B cell (primary cell): ENCODE results near the gene TPH2. TPM values are rescaled to one million over a fixed set of nuclear protein-coding genes. Genes with fewer than 3 reads are reported as not detected.

Experiments
- ATAC-seq: fragments of 200-7000 bp; cut with Tn5 transposase; one replicate; pipeline ENCODE4 v1.10.0; 2021; ENCODE audit warnings: low read depth, mild to moderate bottlenecking, moderate number of reproducible peaks, moderate library complexity
- CTCF ChIA-PET: fragments of 350-600 bp; sonication (Branson Sonifier 250); formaldehyde crosslinking; loops from one replicate; lab custom pipeline; 2021; ENCODE audit warnings: antibody characterized with exemption, inconsistent platforms; lab: Charles Lee
- POLR2A ChIA-PET: fragments of 350-600 bp; sonication (Branson Sonifier 250); formaldehyde crosslinking; loops from one replicate; lab custom pipeline; 2021; ENCODE audit warnings: antibody characterized with exemption; lab: Charles Lee
- DNase-seq: peaks from one replicate; pipeline ENCODE4 v3.0.0; 2013
- H2AFZ ChIP-seq: 2 replicates; pipeline ENCODE4 v1.6.1; 2012; ENCODE audit warnings: mild to moderate bottlenecking, low read depth, low read length; ENCODE audit not compliant: insufficient read depth, poor library complexity, severe bottlenecking
- H3K27ac ChIP-seq, 2 donors: 1 replicate in 1 of 2; 2 replicates in 1 of 2; pipeline ENCODE4 v1.5.1; 2012 to 2013; ENCODE audit warnings: low read length in 2 of 2, mild to moderate bottlenecking in 2 of 2, moderate library complexity in 1 of 2
- H3K27me3 ChIP-seq, 4 experiments: fragments of 200-600 bp in 1 of 4; sonication (generic) in 1 of 4; replicated peaks in 1 of 4; 1 replicate in 2 of 4; 2 replicates in 2 of 4; pipeline versions ENCODE4 v1.6.1 to v1.7.0; 2013 to 2016; ENCODE audit warnings: low read length in 3 of 4, mild to moderate bottlenecking in 2 of 4, mixed read lengths in 1 of 4, moderate library complexity in 1 of 4; ENCODE audit not compliant: insufficient read depth in 4 of 4, control insufficient read depth in 3 of 4; ENCODE audit errors: control extremely low read depth in 1 of 4
- H3K36me3 ChIP-seq, 2 experiments: replicated peaks in 1 of 2; 1 replicate in 1 of 2; 2 replicates in 1 of 2; pipeline versions ENCODE4 v1.6.1 to v1.7.1; 2013; ENCODE audit warnings: low read length in 1 of 2; ENCODE audit not compliant: insufficient read depth in 2 of 2, control insufficient read depth in 1 of 2; ENCODE audit errors: control extremely low read depth in 1 of 2, extremely low read depth in 1 of 2
- H3K4me1 ChIP-seq, 2 donors: fragments of 200-600 bp in 1 of 2; sonication (generic) in 1 of 2; 1 replicate in 1 of 2; 2 replicates in 1 of 2; pipeline versions ENCODE4 v1.5.1 to v1.6.1; 2013 to 2017; ENCODE audit warnings: low read length in 2 of 2; ENCODE audit not compliant: control insufficient read depth in 2 of 2, insufficient read depth in 2 of 2
- H3K4me2 ChIP-seq: replicated peaks from 2 replicates; pipeline ENCODE3; 2012; ENCODE audit warnings: mild to moderate bottlenecking, low read depth, low read length; ENCODE audit not compliant: poor library complexity, severe bottlenecking
- H3K4me3 ChIP-seq, 5 experiments: fragments of 200-600 bp in 1 of 5; sonication (generic) in 1 of 5; 1 replicate in 3 of 5; 2 replicates in 2 of 5; pipeline versions ENCODE4 v1.5.1 to v1.7.0; 2011 to 2016; ENCODE audit warnings: low read length in 4 of 5, mild to moderate bottlenecking in 4 of 5, low read depth in 2 of 5, control low read depth in 1 of 5, moderate library complexity in 1 of 5; ENCODE audit not compliant: insufficient read depth in 1 of 5; ENCODE audit errors: control extremely low read depth in 1 of 5, extremely low read depth in 1 of 5
- H3K79me2 ChIP-seq: fragments of 200-600 bp; sonication (generic); one replicate; pipeline ENCODE4 v1.6.0; 2016; ENCODE audit warnings: low read length; ENCODE audit not compliant: control insufficient read depth, insufficient read depth
- H3K9ac ChIP-seq: fragments of 200-600 bp; sonication (generic); 2 replicates; pipeline ENCODE4 v1.6.1; 2017; ENCODE audit warnings: mild to moderate bottlenecking, low read length, moderate library complexity
- H3K9me3 ChIP-seq, 3 donors: one replicate each; pipeline versions ENCODE4 v1.6.1 to v1.7.1; 2013; ENCODE audit warnings: low read length in 2 of 3; ENCODE audit not compliant: control insufficient read depth in 2 of 3, insufficient read depth in 1 of 3; ENCODE audit errors: control extremely low read depth in 1 of 3
- H4K20me1 ChIP-seq: 2 replicates; pipeline ENCODE4 v1.6.0; 2012; ENCODE audit warnings: mild to moderate bottlenecking, low read length; ENCODE audit not compliant: insufficient read depth, control insufficient read depth, poor library complexity, severe bottlenecking
- H3K27ac Mint-ChIP-seq: one replicate; pipeline ENCODE4 v1.8.0; 2021; ENCODE audit warnings: mixed read lengths
- H3K27me3 Mint-ChIP-seq: one replicate; pipeline ENCODE4 v1.8.0; 2021; ENCODE audit warnings: mixed read lengths
- H3K4me1 Mint-ChIP-seq: one replicate; pipeline ENCODE4 v1.8.0; 2021; ENCODE audit warnings: mixed read lengths
- H3K4me3 Mint-ChIP-seq: one replicate; pipeline ENCODE4 v1.8.0; 2021; ENCODE audit warnings: mixed read lengths
- H3K9me3 Mint-ChIP-seq: one replicate; pipeline ENCODE4 v1.8.0; 2022; ENCODE audit warnings: mixed read lengths; ENCODE audit not compliant: insufficient read depth
- EZH2 ChIP-seq: IDR thresholded peaks from 2 replicates; pipeline ENCODE4 v1.6.1; 2012; ENCODE audit warnings: borderline replicate concordance, low read depth, mild to moderate bottlenecking, moderate library complexity, low read length; ENCODE audit not compliant: insufficient read depth, poor library complexity, severe bottlenecking
- WGBS: methylation state at CpG from one replicate; pipeline ENCODE4 v1.1.5; 2013; ENCODE audit warnings: missing lambda C conversion rate; ENCODE audit not compliant: insufficient coverage; 5-methylcytosine and 5-hydroxymethylcytosine counted together
- intact Hi-C: fragments of 100-400 bp; cut with micrococcal nuclease; formaldehyde crosslinking; loops from one replicate; pipeline ENCODE4 v1.10.0; 2022
- polyA plus RNA-seq: library from polyadenylated mRNA; depleted of rRNA; stranded (reverse); fragments of >200 nt; gene quantifications from 2 replicates; pipeline ENCODE4 v1.2.3, GENCODE V29; 2012
- total RNA-seq, 2 donors: library from RNA; stranded (reverse); fragments of 120-200 nt in 1 of 2; gene quantifications; 1 replicate in 1 of 2; 2 replicates in 1 of 2; pipeline versions ENCODE4 v1.2.3 to v1.2.4, GENCODE V29; 2013 to 2022
- TF ChIP-seq, protein P1 (sequence below): fragments of 200-600 bp; IDR thresholded peaks from one replicate; pipeline ENCODE4 v1.8.0; 2022; ENCODE audit warnings: antibody characterized with exemption, mild to moderate bottlenecking

The TPH2 gene
- total and polyA plus RNA-seq, 2 donors (not counting 1 experiment from before 2014, with no cell fraction given): not detected

DNA sequence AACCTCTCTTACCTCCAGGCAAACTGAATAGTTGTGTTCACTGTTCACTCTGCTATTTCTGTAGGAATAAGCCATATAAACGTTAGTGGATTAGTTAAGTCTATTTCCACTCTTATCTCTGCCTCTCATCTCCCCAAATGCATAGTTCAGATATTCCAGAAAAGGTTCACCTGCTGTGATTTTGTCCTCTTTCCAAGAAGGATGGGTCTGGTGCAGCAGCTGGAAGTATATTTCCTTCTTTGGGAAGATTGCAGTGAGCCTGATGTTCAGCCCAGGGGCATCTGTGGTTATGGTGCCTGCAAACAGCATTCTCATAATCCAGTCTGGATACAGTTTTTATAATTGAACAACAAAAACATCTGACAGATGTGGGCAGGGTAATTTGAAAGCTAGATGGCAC, 97.7 kb downstream of the TPH2 start:
- WGBS: no CpG with 5 or more reads among the region's 1 CpG
- TF ChIP-seq, protein P1, sequence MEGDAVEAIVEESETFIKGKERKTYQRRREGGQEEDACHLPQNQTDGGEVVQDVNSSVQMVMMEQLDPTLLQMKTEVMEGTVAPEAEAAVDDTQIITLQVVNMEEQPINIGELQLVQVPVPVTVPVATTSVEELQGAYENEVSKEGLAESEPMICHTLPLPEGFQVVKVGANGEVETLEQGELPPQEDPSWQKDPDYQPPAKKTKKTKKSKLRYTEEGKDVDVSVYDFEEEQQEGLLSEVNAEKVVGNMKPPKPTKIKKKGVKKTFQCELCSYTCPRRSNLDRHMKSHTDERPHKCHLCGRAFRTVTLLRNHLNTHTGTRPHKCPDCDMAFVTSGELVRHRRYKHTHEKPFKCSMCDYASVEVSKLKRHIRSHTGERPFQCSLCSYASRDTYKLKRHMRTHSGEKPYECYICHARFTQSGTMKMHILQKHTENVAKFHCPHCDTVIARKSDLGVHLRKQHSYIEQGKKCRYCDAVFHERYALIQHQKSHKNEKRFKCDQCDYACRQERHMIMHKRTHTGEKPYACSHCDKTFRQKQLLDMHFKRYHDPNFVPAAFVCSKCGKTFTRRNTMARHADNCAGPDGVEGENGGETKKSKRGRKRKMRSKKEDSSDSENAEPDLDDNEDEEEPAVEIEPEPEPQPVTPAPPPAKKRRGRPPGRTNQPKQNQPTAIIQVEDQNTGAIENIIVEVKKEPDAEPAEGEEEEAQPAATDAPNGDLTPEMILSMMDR: no peak
- no peak for TF ChIP-seq EZH2
- no peak overlapping the region for H2AFZ ChIP-seq
- no peak overlapping the region for H3K27ac ChIP-seq
- H4K20me1 ChIP-seq: no peaks in the 10 kb centered on the region
- no peaks in the 10 kb centered on the region for H3K36me3 ChIP-seq
- ChIA-PET CTCF (no interaction called here), POLR2A (no interaction called here)
- H3K79me2 ChIP-seq: no peaks in the 10 kb centered on the region
- H3K9ac ChIP-seq: no peak overlapping the region
- H3K9me3 Mint-ChIP-seq: no peaks in the 10 kb centered on the region
- no peaks in the 10 kb centered on the region for H3K4me1 ChIP-seq
- no peak overlapping the region for H3K4me3 Mint-ChIP-seq
- intact Hi-C loops: no loop called here
- H3K4me2 ChIP-seq: no peak overlapping the region
- no peaks in the 10 kb centered on the region for H3K4me1 Mint-ChIP-seq
- peaks cover 8% of the 10 kb centered on the region for H3K27me3 Mint-ChIP-seq
- peaks cover 0 to 1% (median 0%) of the 10 kb centered on the region in 3 donors for H3K9me3 ChIP-seq
- ATAC-seq: no peak
- H3K27me3 ChIP-seq: peaks cover 0 to 3% (median 0%) of the 10 kb centered on the region in 4 experiments
- DNase-seq: no peak
- H3K4me3 ChIP-seq: no peak overlapping the region
- H3K27ac Mint-ChIP-seq: no peak overlapping the region

GRCh38 chr12:72037006-72037795, 98.6 kb downstream of the TPH2 start:
- POLR2A ChIA-PET: no interaction called here
- Histone ChIP-seq H3K9me3 (peaks cover 0 to 1% (median 0%) of the 10 kb centered on the region in 3 donors), H3K9ac (no peak overlapping the region), H3K36me3 (no peaks in the 10 kb centered on the region), H3K4me3 (no peak overlapping the region), H3K4me1 (no peaks in the 10 kb centered on the region), H3K27me3 (peaks cover 0 to 3% (median 0%) of the 10 kb centered on the region in 4 experiments), H3K27ac (no peak overlapping the region), H3K79me2 (no peaks in the 10 kb centered on the region), H2AFZ (no peak overlapping the region), H3K4me2 (no peak overlapping the region), H4K20me1 (no peaks in the 10 kb centered on the region)
- no peak overlapping the region for H3K27ac Mint-ChIP-seq
- DNase-seq (no peak), ATAC-seq (no peak)
- intact Hi-C loops: no loop called here
- CTCF ChIA-PET: no interaction called here
- H3K9me3 Mint-ChIP-seq: no peaks in the 10 kb centered on the region
- TF ChIP-seq, protein P1: no peak
- peaks cover 8% of the 10 kb centered on the region for H3K27me3 Mint-ChIP-seq
- H3K4me3 Mint-ChIP-seq: no peak overlapping the region
- no peaks in the 10 kb centered on the region for H3K4me1 Mint-ChIP-seq
- WGBS: no CpG with 5 or more reads among the region's 5 CpGs
